ENCODE results near the gene CPSF2. TPM values are rescaled to one million over a fixed set of nuclear protein-coding genes. Genes with fewer than 3 reads are reported as not detected.
A peak's percentile ranks its signal among the peaks of the same experiment; 100 is the strongest.

The CPSF2 gene
- total RNA-seq = 20.4 TPM

- DNase-seq = peak; percentile 79
Observed at GRCh38 chr14:92121670-92122350, at the start of gene CPSF2, which contains the start of gene NDUFB1. Gene CPSF2, plus strand, starts transcription at chr14:92121969. Its CDS starts 9,016 bp downstream, at chr14:92130985. Gene NDUFB1, minus strand, starts transcription at chr14:92121706. Its CDS starts 4,069 bp downstream, at chr14:92117637.

- DNase-seq = no peak
Observed at GRCh38 chr14:92074555-92074954, 47.2 kb upstream of the CPSF2 start.

GRCh38 chr14:92088494-92088893 is 33.3 kb upstream of the CPSF2 start:
- DNase-seq = no peak

- DNase-seq = no peak
Observed at GRCh38 chr14:92093320-92093719, 28.4 kb upstream of the CPSF2 start.

GRCh38 chr14:92099802-92100201 is 22.0 kb upstream of the CPSF2 start:
- DNase-seq = no peak

GRCh38 chr14:92103363-92103989 is 18.3 kb upstream of the CPSF2 start:
- DNase-seq = no peak

- DNase-seq = peak; percentile 69
Observed at GRCh38 chr14:92105073-92105892, 16.5 kb upstream of the CPSF2 start.

GRCh38 chr14:92105893-92106142 is 16.0 kb upstream of the CPSF2 start:
- peak; percentile 74 for DNase-seq

GRCh38 chr14:92106143-92106926 is 15.4 kb upstream of the CPSF2 start, which contains the start of gene ATXN3:
Gene ATXN3, minus strand, starts transcription at chr14:92106582. Its CDS starts 30 bp downstream, at chr14:92106552.
- peak; percentile 99 for DNase-seq

GRCh38 chr14:92108345-92109254 is 13.2 kb upstream of the CPSF2 start:
- DNase-seq = no peak

- DNase-seq = no peak
Observed at GRCh38 chr14:92109490-92109889, 12.3 kb upstream of the CPSF2 start.

- peak; percentile 61 for DNase-seq
Observed at GRCh38 chr14:92121207-92121669, 531 bp upstream of the CPSF2 start.

- no peak for DNase-seq
Observed at GRCh38 chr14:92122351-92122677, 545 bp downstream of the CPSF2 start.

- DNase-seq = no peak
Observed at GRCh38 chr14:92122761-92123160, 992 bp downstream of the CPSF2 start.

GRCh38 chr14:92134456-92134855 is 12.7 kb downstream of the CPSF2 start:
- DNase-seq = no peak

- no peak for DNase-seq
Observed at GRCh38 chr14:92135269-92135668, 13.5 kb downstream of the CPSF2 start.

GRCh38 chr14:92143309-92143708 is 21.5 kb downstream of the CPSF2 start:
- DNase-seq = no peak

- no peak for DNase-seq
Observed at GRCh38 chr14:92143962-92144361, 22.2 kb downstream of the CPSF2 start.

GRCh38 chr14:92144708-92145107 is 22.9 kb downstream of the CPSF2 start:
- DNase-seq = no peak

- no peak for DNase-seq
Observed at GRCh38 chr14:92153581-92153980, 31.8 kb downstream of the CPSF2 start.

- DNase-seq = no peak
Observed at GRCh38 chr14:92154283-92154942, 32.6 kb downstream of the CPSF2 start.
